Nephron (organoid): ENCODE data around the gene FKBP4.

Experiments
- H3K27ac Mint-ChIP-seq, 3 experiments: 2 replicates each; pipeline ENCODE4 v1.8.0; 2020; ENCODE audit warnings: mixed read lengths in 3 of 3, mild to moderate bottlenecking in 2 of 3, moderate library complexity in 1 of 3
- H3K27me3 Mint-ChIP-seq: 2 replicates; pipeline ENCODE4 v1.8.0; 2021; ENCODE audit warnings: low read depth, mild to moderate bottlenecking, moderate library complexity, mixed read lengths
- H3K36me3 Mint-ChIP-seq: 2 replicates; pipeline ENCODE4 v1.8.0; 2020; ENCODE audit warnings: low read depth, mixed read lengths
- H3K4me1 Mint-ChIP-seq: 2 replicates; pipeline ENCODE4 v1.8.0; 2020; ENCODE audit warnings: mixed read lengths
- H3K4me3 Mint-ChIP-seq, 3 experiments: 2 replicates each; pipeline ENCODE4 v1.8.0; 2020; ENCODE audit warnings: mild to moderate bottlenecking in 3 of 3, mixed read lengths in 3 of 3, moderate library complexity in 2 of 3
- H3K9me3 Mint-ChIP-seq: 2 replicates; pipeline ENCODE4 v1.8.0; 2020; ENCODE audit warnings: mixed read lengths
- TF ChIP-seq, protein P1 (sequence below), 3 experiments: fragments of 200-600 bp; sonication (generic); IDR thresholded peaks; one replicate each; pipeline ENCODE4 v1.5.0; 2021; ENCODE audit warnings: antibody characterized with exemption in 3 of 3; ENCODE audit not compliant: unreplicated experiment in 3 of 3

FKBP4 gene, protein sequence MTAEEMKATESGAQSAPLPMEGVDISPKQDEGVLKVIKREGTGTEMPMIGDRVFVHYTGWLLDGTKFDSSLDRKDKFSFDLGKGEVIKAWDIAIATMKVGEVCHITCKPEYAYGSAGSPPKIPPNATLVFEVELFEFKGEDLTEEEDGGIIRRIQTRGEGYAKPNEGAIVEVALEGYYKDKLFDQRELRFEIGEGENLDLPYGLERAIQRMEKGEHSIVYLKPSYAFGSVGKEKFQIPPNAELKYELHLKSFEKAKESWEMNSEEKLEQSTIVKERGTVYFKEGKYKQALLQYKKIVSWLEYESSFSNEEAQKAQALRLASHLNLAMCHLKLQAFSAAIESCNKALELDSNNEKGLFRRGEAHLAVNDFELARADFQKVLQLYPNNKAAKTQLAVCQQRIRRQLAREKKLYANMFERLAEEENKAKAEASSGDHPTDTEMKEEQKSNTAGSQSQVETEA

DNA sequence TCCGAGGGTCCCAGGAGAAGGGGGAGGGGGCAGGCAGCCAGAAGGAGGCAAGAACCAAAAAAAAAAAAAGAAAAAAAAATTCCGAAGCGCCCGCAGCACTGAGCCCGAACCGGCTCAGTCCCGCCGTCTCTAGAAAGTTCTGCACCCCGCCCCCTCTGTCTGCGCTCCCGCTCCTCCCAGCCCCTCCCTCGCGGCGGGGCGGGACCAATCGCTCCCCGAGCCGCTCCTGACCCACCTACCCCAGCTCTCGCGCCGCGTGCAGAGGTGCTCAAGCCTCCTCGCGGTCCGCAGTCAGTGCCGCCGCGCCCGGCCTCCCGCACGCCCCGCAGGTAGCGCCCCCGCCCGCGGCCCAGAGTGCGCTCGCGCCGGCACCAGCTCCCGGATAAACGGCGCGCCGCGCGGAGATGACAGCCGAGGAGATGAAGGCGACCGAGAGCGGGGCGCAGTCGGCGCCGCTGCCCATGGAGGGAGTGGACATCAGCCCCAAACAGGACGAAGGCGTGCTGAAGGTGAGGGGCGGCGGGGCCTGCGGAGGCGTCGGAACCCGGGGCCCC, at the start of gene FKBP4:
Gene FKBP4 (plus strand): TSS at position 235 of the 554 bp plus-strand sequence. CDS start 170 bp downstream, at position 405.
- Mint-ChIP-seq H3K36me3 (peaks cover 28% of the 10 kb centered on the region), H3K27me3 (no peaks in the 10 kb centered on the region), H3K9me3 (no peaks in the 10 kb centered on the region), H3K4me1 (peaks cover 13% of the 10 kb centered on the region), H3K27ac (peak within 1 kb of the TSS in 2 of 3 experiments; percentile 56 to 75), H3K4me3 (peak within 1 kb of the TSS; percentile 94 to 99 (median 99))
- TF ChIP-seq, protein P1, sequence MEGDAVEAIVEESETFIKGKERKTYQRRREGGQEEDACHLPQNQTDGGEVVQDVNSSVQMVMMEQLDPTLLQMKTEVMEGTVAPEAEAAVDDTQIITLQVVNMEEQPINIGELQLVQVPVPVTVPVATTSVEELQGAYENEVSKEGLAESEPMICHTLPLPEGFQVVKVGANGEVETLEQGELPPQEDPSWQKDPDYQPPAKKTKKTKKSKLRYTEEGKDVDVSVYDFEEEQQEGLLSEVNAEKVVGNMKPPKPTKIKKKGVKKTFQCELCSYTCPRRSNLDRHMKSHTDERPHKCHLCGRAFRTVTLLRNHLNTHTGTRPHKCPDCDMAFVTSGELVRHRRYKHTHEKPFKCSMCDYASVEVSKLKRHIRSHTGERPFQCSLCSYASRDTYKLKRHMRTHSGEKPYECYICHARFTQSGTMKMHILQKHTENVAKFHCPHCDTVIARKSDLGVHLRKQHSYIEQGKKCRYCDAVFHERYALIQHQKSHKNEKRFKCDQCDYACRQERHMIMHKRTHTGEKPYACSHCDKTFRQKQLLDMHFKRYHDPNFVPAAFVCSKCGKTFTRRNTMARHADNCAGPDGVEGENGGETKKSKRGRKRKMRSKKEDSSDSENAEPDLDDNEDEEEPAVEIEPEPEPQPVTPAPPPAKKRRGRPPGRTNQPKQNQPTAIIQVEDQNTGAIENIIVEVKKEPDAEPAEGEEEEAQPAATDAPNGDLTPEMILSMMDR (IDR thresholded peaks at IDR 0.05; ENCODE audit: unreplicated experiment in 3 of 3) = no peak

DNA sequence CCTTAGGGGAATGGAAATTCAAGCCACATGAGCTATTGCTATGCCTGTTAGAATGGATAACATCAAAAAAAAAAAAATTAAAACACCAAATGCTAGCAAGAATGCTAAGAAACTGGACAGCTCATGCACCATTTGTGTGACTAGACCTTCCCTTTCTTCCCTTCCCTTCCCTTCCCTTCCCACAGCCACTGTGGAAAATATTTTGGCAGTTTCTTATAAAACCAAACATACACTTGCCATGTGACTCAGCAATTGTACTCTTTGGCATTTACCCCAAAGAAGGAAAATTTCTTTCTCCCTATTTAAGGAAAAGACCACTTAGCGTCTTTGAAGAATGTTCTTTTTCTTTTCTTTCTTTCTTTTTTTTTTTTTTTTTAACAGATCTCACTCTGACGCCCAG, 49.1 kb upstream of the FKBP4 start:
- H3K4me1 Mint-ChIP-seq = no peaks in the 10 kb centered on the region
- no peaks in the 10 kb centered on the region for H3K36me3 Mint-ChIP-seq
- no peak overlapping the region for H3K4me3 Mint-ChIP-seq
- H3K9me3 Mint-ChIP-seq = peaks cover 3% of the 10 kb centered on the region
- TF ChIP-seq, protein P1 (IDR thresholded peaks at IDR 0.05; ENCODE audit: unreplicated experiment in 3 of 3) = no peak
- H3K27ac Mint-ChIP-seq = no peak overlapping the region
- peaks cover 42% of the 10 kb centered on the region for H3K27me3 Mint-ChIP-seq

DNA sequence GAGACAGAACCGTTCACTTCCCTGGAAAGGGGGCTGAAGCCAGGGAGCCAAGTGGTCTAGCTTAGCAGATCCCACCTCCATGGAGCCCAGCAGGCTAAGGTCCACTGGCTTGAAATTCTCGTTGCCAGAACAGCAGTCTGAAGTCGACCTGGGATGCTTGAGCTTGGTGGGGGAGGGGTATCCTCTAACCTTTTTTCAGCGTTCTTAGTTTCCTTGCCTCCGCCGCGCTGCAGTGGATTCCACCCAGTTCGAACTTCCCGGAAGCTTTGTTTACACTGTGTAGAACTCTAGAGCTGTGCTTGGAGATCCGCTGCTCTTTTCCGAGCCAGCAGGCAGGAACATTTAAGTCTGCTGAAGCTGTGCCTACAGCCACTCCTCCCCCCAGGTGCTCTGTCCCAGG, 45.2 kb upstream of the FKBP4 start:
- H3K27ac Mint-ChIP-seq = no peak overlapping the region
- no peak overlapping the region for H3K4me3 Mint-ChIP-seq
- no peaks in the 10 kb centered on the region for H3K4me1 Mint-ChIP-seq
- H3K9me3 Mint-ChIP-seq = peaks cover 3% of the 10 kb centered on the region
- no peaks in the 10 kb centered on the region for H3K36me3 Mint-ChIP-seq
- H3K27me3 Mint-ChIP-seq = peaks cover 69% of the 10 kb centered on the region
- TF ChIP-seq, protein P1 (IDR thresholded peaks at IDR 0.05; ENCODE audit: unreplicated experiment in 3 of 3) = no peak

DNA sequence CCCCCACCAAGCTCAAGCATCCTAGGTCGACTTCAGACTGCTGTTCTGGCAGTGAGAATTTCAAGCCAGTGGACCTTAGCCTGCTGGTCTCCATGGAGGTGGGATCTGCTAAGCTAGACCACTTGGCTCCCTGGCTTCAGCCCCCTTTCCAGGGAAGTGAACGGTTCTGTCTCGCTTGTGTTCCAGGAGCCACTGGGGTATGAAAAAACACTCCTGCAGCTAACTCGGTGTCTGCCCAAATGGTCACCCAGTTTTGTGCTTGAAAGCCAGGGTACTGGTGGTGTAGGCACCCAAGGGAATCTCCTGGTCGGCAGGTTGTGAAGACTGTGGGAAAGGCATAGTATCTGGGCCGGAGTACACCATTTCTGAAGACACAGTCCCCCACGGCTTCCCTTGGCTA, 44.6 kb upstream of the FKBP4 start:
- Mint-ChIP-seq H3K4me1 (no peaks in the 10 kb centered on the region), H3K9me3 (peaks cover 3% of the 10 kb centered on the region), H3K27ac (no peak overlapping the region), H3K27me3 (peaks cover 70% of the 10 kb centered on the region), H3K4me3 (no peak overlapping the region), H3K36me3 (no peaks in the 10 kb centered on the region)
- TF ChIP-seq, protein P1 (IDR thresholded peaks at IDR 0.05; ENCODE audit: unreplicated experiment in 3 of 3) = no peak

DNA sequence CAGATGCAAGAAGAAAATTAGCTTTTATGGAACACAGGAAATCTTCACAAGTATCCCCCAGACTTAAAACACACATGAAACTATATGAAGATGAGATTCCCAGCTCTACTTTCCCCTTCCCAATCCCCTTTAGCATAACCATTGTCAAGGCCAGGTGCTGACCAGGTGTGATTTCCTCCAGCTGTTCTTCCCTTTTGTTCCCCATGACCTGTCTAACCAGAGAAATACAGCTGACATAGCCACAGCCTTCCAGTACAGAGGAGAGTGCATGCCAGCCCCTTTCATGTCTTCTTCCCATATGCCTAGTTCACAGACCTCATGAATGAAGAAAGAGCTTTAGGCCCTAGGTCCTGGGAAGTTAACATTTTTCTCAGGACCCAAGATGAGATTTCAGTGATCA, 43.5 kb upstream of the FKBP4 start:
- TF ChIP-seq, protein P1 (IDR thresholded peaks at IDR 0.05; ENCODE audit: unreplicated experiment in 3 of 3) = no peak
- H3K36me3 Mint-ChIP-seq = no peaks in the 10 kb centered on the region
- no peak overlapping the region for H3K4me3 Mint-ChIP-seq
- H3K9me3 Mint-ChIP-seq = peaks cover 3% of the 10 kb centered on the region
- peaks cover 75% of the 10 kb centered on the region for H3K27me3 Mint-ChIP-seq
- H3K4me1 Mint-ChIP-seq = no peaks in the 10 kb centered on the region
- H3K27ac Mint-ChIP-seq = no peak overlapping the region
